PFSK-1 (cell line): Measurements from ENCODE around the gene ANGPTL4.

ENCODE experiments used
- FOXP2 ChIP-seq: optimal IDR thresholded peaks from 2 replicates; pipeline ENCODE3; 2011; ENCODE audit warnings: borderline replicate concordance, control low read depth, inconsistent platforms; ENCODE audit not compliant: insufficient read depth; ENCODE audit errors: extremely low read length, extremely low read depth
- POLR2AphosphoS5 ChIP-seq: IDR thresholded peaks from 2 replicates; pipeline ENCODE4 v1.6.1; 2012; ENCODE audit warnings: low read depth, mild to moderate bottlenecking, control low read depth, low read length, moderate library complexity
- REST ChIP-seq, 2 experiments: IDR thresholded peaks; 2 replicates each; pipeline versions ENCODE4 v1.6.1 to v1.8.0; 2011 to 2012; ENCODE audit warnings: low read depth in 2 of 2, low read length in 2 of 2, control low read depth in 1 of 2, inconsistent platforms in 1 of 2, mild to moderate bottlenecking in 1 of 2, moderate library complexity in 1 of 2; ENCODE audit not compliant: insufficient read depth in 1 of 2
- SIN3A ChIP-seq: IDR thresholded peaks from 2 replicates; pipeline ENCODE4 v1.6.1; 2012; ENCODE audit warnings: mild to moderate bottlenecking, low read length, moderate library complexity, borderline replicate concordance; ENCODE audit not compliant: insufficient read depth
- TAF1 ChIP-seq: IDR thresholded peaks from 2 replicates; pipeline ENCODE4 v1.6.1; 2012; ENCODE audit warnings: low read length, control low read depth, borderline replicate concordance; ENCODE audit not compliant: insufficient read depth

The ANGPTL4 gene

GRCh38 chr19:8401981-8402411, 38.0 kb downstream of the ANGPTL4 start:
- TF ChIP-seq TAF1 (no peak), REST (IDR thresholded peaks at IDR 0.05; ENCODE audit: insufficient read depth in 1 of 2, low read depth in 2 of 2, low read length in 2 of 2) (no peak), POLR2AphosphoS5 (no peak), FOXP2 (no peak), SIN3A (no peak)

GRCh38 chr19:8403098-8403819, 39.3 kb downstream of the ANGPTL4 start:
- TF ChIP-seq POLR2AphosphoS5 (no peak), FOXP2 (no peak), SIN3A (no peak), REST (IDR thresholded peaks at IDR 0.05; ENCODE audit: insufficient read depth in 1 of 2, low read depth in 2 of 2, low read length in 2 of 2) (no peak), TAF1 (no peak)

- TF ChIP-seq TAF1 (no peak), POLR2AphosphoS5 (no peak), SIN3A (no peak)
Observed at GRCh38 chr19:8403820-8404109, 39.8 kb downstream of the ANGPTL4 start.

GRCh38 chr19:8404391-8405151, 40.6 kb downstream of the ANGPTL4 start:
- no peak for TF ChIP-seq SIN3A
- no peak for TF ChIP-seq POLR2AphosphoS5
- TF ChIP-seq FOXP2: no peak
- no peak for TF ChIP-seq TAF1
- TF ChIP-seq REST (IDR thresholded peaks at IDR 0.05; ENCODE audit: insufficient read depth in 1 of 2, low read depth in 2 of 2, low read length in 2 of 2): no peak

GRCh38 chr19:8412783-8413628, 49.1 kb downstream of the ANGPTL4 start, which contains the start of gene MARCHF2:
TSS of gene MARCHF2 (plus strand) at chr19:8413305. CDS start at chr19:8421841, 8,536 bp downstream.
- TF ChIP-seq REST (IDR thresholded peaks at IDR 0.05; ENCODE audit: insufficient read depth in 1 of 2, low read depth in 2 of 2, low read length in 2 of 2) (no peak), TAF1 (no peak), FOXP2 (peak; percentile 62), POLR2AphosphoS5 (no peak), SIN3A (no peak)
